DOHH2 (cell line): ENCODE results near the gene FASN.

Source experiments
- H3F3A ChIP-seq: fragments of 200-600 bp; sonication (generic), shearing (Covaris generic); 2 replicates; pipeline ENCODE4 v1.6.0; 2016; ENCODE audit warnings: antibody characterized with exemption, mild to moderate bottlenecking; ENCODE audit not compliant: control insufficient read depth, insufficient read depth
- H3K27ac ChIP-seq: fragments of 200-600 bp; sonication (generic); 2 replicates; pipeline ENCODE4 v1.5.1; 2014; ENCODE audit warnings: low read depth, mild to moderate bottlenecking, low read length, moderate library complexity
- H3K27me3 ChIP-seq: fragments of 200-600 bp; sonication (generic); 2 replicates; pipeline ENCODE4 v1.6.1; 2014; ENCODE audit warnings: mild to moderate bottlenecking, low read length, mixed read lengths; ENCODE audit not compliant: control insufficient read depth
- H3K36me3 ChIP-seq: fragments of 200-600 bp; sonication (generic); 2 replicates; pipeline ENCODE4 v1.6.1; 2014; ENCODE audit warnings: mild to moderate bottlenecking, low read length, moderate library complexity, mixed read lengths; ENCODE audit not compliant: control insufficient read depth
- H3K4me1 ChIP-seq: fragments of 200-600 bp; sonication (generic); 2 replicates; pipeline ENCODE4 v1.6.1; 2014; ENCODE audit warnings: mild to moderate bottlenecking, low read length, mixed read lengths; ENCODE audit not compliant: control insufficient read depth
- H3K4me2 ChIP-seq: fragments of 200-600 bp; sonication (generic); 2 replicates; pipeline ENCODE4 v1.6.0; 2014; ENCODE audit warnings: mild to moderate bottlenecking, low read length, moderate library complexity
- H3K4me3 ChIP-seq: fragments of 200-600 bp; sonication (generic); 2 replicates; pipeline ENCODE4 v1.5.1; 2014; ENCODE audit warnings: mild to moderate bottlenecking, low read length, mixed read lengths
- H3K79me2 ChIP-seq: fragments of 200-600 bp; sonication (generic); 2 replicates; pipeline ENCODE4 v1.6.1; 2014; ENCODE audit warnings: mild to moderate bottlenecking, low read length, mixed read lengths; ENCODE audit not compliant: control insufficient read depth
- H3K9me2 ChIP-seq: fragments of 200-600 bp; sonication (generic); replicated peaks from 2 replicates; pipeline ENCODE4 v1.6.1; 2014; ENCODE audit warnings: mild to moderate bottlenecking, low read length, mixed read lengths; ENCODE audit not compliant: control insufficient read depth
- H3K9me3 ChIP-seq: fragments of 200-600 bp; sonication (generic); 2 replicates; pipeline ENCODE4 v1.6.1; 2014; ENCODE audit warnings: antibody characterized with exemption, low read length, mixed read lengths; ENCODE audit not compliant: control insufficient read depth, insufficient read depth
- H4K20me1 ChIP-seq: fragments of 200-600 bp; sonication (generic); 2 replicates; pipeline ENCODE4 v1.6.0; 2014; ENCODE audit warnings: low read depth, mild to moderate bottlenecking, antibody characterized with exemption, low read length, moderate library complexity; ENCODE audit not compliant: control insufficient read depth, insufficient read depth
- CTCF ChIP-seq: fragments of 200-600 bp; sonication (generic); IDR thresholded peaks from one replicate; pipeline ENCODE4 v1.5.1; 2014; ENCODE audit warnings: antibody characterized with exemption, mild to moderate bottlenecking, low read depth, low read length; ENCODE audit not compliant: poor library complexity, severe bottlenecking
- EZH2phosphoT487 ChIP-seq: fragments of 200-600 bp; sonication (generic); IDR thresholded peaks from 2 replicates; pipeline ENCODE4 v1.6.1; 2017; ENCODE audit warnings: borderline replicate concordance, mild to moderate bottlenecking, antibody characterized with exemption, low read length, moderate library complexity, mixed read lengths

FASN gene

GRCh38 chr17:82110298-82110697 is 12.3 kb upstream of the FASN start:
- H3K4me3 ChIP-seq: no peak overlapping the region
- H3K9me2 ChIP-seq: no peaks in the 10 kb centered on the region
- H3K9me3 ChIP-seq: no peaks in the 10 kb centered on the region
- no peaks in the 10 kb centered on the region for H3K79me2 ChIP-seq
- H3K36me3 ChIP-seq: no peaks in the 10 kb centered on the region
- no peak overlapping the region for H3K4me2 ChIP-seq
- H3F3A ChIP-seq: no peaks in the 10 kb centered on the region
- TF ChIP-seq CTCF (no peak), EZH2phosphoT487 (no peak)
- peaks cover 22% of the 10 kb centered on the region for H3K4me1 ChIP-seq
- no peaks in the 10 kb centered on the region for H3K27me3 ChIP-seq
- H4K20me1 ChIP-seq: no peaks in the 10 kb centered on the region
- no peak overlapping the region for H3K27ac ChIP-seq

- Histone ChIP-seq H3K4me1 (peaks cover 24% of the 10 kb centered on the region), H3K79me2 (no peaks in the 10 kb centered on the region), H3K4me3 (no peak overlapping the region), H3K9me2 (no peaks in the 10 kb centered on the region), H3K27ac (no peak overlapping the region), H3K36me3 (no peaks in the 10 kb centered on the region), H3K4me2 (no peak overlapping the region), H3F3A (no peaks in the 10 kb centered on the region; the same call in 1 of the 2 replicates), H3K9me3 (no peaks in the 10 kb centered on the region), H4K20me1 (no peaks in the 10 kb centered on the region), H3K27me3 (no peaks in the 10 kb centered on the region)
- TF ChIP-seq EZH2phosphoT487 (no peak), CTCF (no peak)
Observed at GRCh38 chr17:82108961-82109475, 11.0 kb upstream of the FASN start.

- Histone ChIP-seq H3K27ac (no peak overlapping the region), H3K4me3 (no peak overlapping the region), H4K20me1 (no peaks in the 10 kb centered on the region), H3K4me2 (no peak overlapping the region), H3K9me3 (no peaks in the 10 kb centered on the region), H3K9me2 (no peaks in the 10 kb centered on the region), H3K27me3 (no peaks in the 10 kb centered on the region), H3K36me3 (no peaks in the 10 kb centered on the region), H3F3A (no peaks in the 10 kb centered on the region; the same call in 1 of the 2 replicates), H3K4me1 (peaks cover 24% of the 10 kb centered on the region), H3K79me2 (no peaks in the 10 kb centered on the region)
- TF ChIP-seq CTCF (no peak), EZH2phosphoT487 (no peak)
Observed at GRCh38 chr17:82108496-82108945, 10.5 kb upstream of the FASN start.
